Gastrocnemius medialis (tissue), 4 donors: ENCODE measurements around the gene CASQ2. TPM values are rescaled to one million over a fixed set of nuclear protein-coding genes. Genes with fewer than 3 reads are reported as not detected.

Experiments used
- ATAC-seq, 2 donors: fragments of 150-250 bp; one replicate each; pipeline ENCODE4 v1.9.1; 2016
- DNase-seq, 2 donors: peaks; one replicate each; pipeline ENCODE4 v3.0.0-alpha.2; 2019
- H3K27ac ChIP-seq, 4 donors: fragments of 200-600 bp; sonication (generic); 1 replicate in 1 of 4; 2 replicates in 3 of 4; pipeline ENCODE4 v1.5.1; 2016 to 2018; ENCODE audit warnings: mild to moderate bottlenecking in 2 of 4, moderate library complexity in 1 of 4
- H3K27me3 ChIP-seq, 3 donors: fragments of 200-600 bp; sonication (generic) in 2 of 3; 1 replicate in 1 of 3; 2 replicates in 2 of 3; pipeline versions ENCODE4 v1.5.1 to v1.6.0; 2016 to 2019; ENCODE audit warnings: mild to moderate bottlenecking in 1 of 3, moderate library complexity in 1 of 3
- H3K36me3 ChIP-seq, 2 donors: fragments of 200-600 bp; sonication (generic) in 1 of 2; one replicate each; pipeline ENCODE4 v1.5.1; 2017 to 2018
- H3K4me1 ChIP-seq, 2 donors: fragments of 200-600 bp; sonication (generic) in 1 of 2; one replicate each; pipeline ENCODE4 v1.5.1; 2016 to 2017; ENCODE audit warnings: mild to moderate bottlenecking in 2 of 2
- H3K4me3 ChIP-seq, 4 donors: fragments of 200-600 bp; sonication (generic) in 3 of 4; 1 replicate in 1 of 4; 2 replicates in 3 of 4; pipeline ENCODE4 v1.5.1; 2016 to 2019; ENCODE audit warnings: mild to moderate bottlenecking in 2 of 4
- H3K9me3 ChIP-seq, 3 donors: fragments of 200-600 bp; sonication (generic) in 2 of 3; 1 replicate in 1 of 3; 2 replicates in 2 of 3; pipeline ENCODE4 v1.5.1; 2016 to 2019
- POLR2A ChIP-seq, 2 donors: fragments of 450-650 bp; IDR thresholded peaks; one replicate each; pipeline ENCODE4 v1.6.1; 2017; ENCODE audit warnings: antibody characterized with exemption in 2 of 2, mild to moderate bottlenecking in 2 of 2, moderate library complexity in 2 of 2
- in situ Hi-C, 4 donors: fragments of 200-750 bp; cut with MboI; loops; one replicate each; pipeline versions ENCODE4 v1.15.0 to v1.8.0; 2017; ENCODE audit warnings: low sequenced_read_pairs in 4 of 4
- intact Hi-C: fragments of 100-400 bp; cut with DNase I; formaldehyde crosslinking; loops from one replicate; pipeline ENCODE4 v1.15.1; 2023; ENCODE audit warnings: low total_unique reads
- total RNA-seq, 4 donors: library from RNA; depleted of rRNA; stranded (reverse); fragments of >200 nt; gene quantifications; one replicate each; pipeline versions ENCODE4 v1.1.0 to v1.2.3, GENCODE V29; 2016
- TF ChIP-seq, protein P1 (sequence below), 5 experiments: fragments of 450-650 bp in 3 of 5; fragments of 200-600 bp in 2 of 5; sonication (generic) in 2 of 5; IDR thresholded peaks in 4 of 5; conservative IDR thresholded peaks in 1 of 5; 1 replicate in 4 of 5; 2 replicates in 1 of 5; pipeline ENCODE4 v1.5.1; 2016 to 2019; ENCODE audit warnings: antibody characterized with exemption in 5 of 5, mild to moderate bottlenecking in 3 of 5, moderate library complexity in 3 of 5

CASQ2 gene
- total RNA-seq = 100 to 1,000 TPM in 1 of 4 donors, 10 to 100 TPM in 3; 16.5 to 207 (median 83.2) TPM

DNA sequence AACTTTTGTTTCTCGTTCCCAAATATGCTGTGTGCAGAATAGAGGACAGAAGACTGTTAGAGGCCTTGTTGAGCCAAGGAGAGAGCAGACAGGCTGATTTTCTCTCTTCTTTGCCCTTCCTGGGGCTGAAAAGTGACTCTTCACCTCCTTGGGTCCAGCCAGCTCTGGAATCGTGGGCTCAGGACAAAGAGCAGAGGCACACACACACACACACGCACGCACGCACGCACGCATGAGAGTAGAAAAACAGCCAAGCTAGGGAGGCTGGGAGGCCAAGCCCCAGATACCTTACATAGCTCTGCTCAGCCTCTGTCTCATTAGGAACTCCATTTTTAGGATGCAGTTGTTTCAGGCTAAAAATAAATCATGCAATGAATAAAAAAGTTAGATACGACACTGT lies at the start of gene CASQ2:
CASQ2 (minus strand) TSS at position 166 of the 400 bp plus-strand sequence. CDS start 173 bp downstream, outside the sequence.
- TF ChIP-seq, protein P1, sequence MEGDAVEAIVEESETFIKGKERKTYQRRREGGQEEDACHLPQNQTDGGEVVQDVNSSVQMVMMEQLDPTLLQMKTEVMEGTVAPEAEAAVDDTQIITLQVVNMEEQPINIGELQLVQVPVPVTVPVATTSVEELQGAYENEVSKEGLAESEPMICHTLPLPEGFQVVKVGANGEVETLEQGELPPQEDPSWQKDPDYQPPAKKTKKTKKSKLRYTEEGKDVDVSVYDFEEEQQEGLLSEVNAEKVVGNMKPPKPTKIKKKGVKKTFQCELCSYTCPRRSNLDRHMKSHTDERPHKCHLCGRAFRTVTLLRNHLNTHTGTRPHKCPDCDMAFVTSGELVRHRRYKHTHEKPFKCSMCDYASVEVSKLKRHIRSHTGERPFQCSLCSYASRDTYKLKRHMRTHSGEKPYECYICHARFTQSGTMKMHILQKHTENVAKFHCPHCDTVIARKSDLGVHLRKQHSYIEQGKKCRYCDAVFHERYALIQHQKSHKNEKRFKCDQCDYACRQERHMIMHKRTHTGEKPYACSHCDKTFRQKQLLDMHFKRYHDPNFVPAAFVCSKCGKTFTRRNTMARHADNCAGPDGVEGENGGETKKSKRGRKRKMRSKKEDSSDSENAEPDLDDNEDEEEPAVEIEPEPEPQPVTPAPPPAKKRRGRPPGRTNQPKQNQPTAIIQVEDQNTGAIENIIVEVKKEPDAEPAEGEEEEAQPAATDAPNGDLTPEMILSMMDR (IDR thresholded peaks at IDR 0.05 in 4 of 5, conservative IDR thresholded peaks at IDR 0.05 in 1 of 5) = no peak
- TF ChIP-seq POLR2A (IDR thresholded peaks at IDR 0.05) = peak; percentile 59 to 62
- Histone ChIP-seq H3K4me3 (peak within 1 kb of the TSS; percentile 33 to 58 (median 42)), H3K9me3 (no peaks in the 10 kb centered on the region), H3K4me1 (peaks cover 56 to 59% of the 10 kb centered on the region in 2 donors), H3K36me3 (no peaks in the 10 kb centered on the region), H3K27ac (peak within 1 kb of the TSS; percentile 84 to 86 (median 85)), H3K27me3 (no peaks in the 10 kb centered on the region)
- in situ Hi-C loops (loop anchor here in 2 of 4 donors (25.0 kb wide), 1 partner anchor 581 kb away; no protein-coding TSS in a partner anchor), intact Hi-C loops (loop anchor here (5.0 kb wide), 1 partner anchor 581 kb away; no protein-coding TSS in a partner anchor)
- ATAC-seq (peak; percentile 31 to 50), DNase-seq (peak in 1 of 2 donors; percentile 65)

DNA sequence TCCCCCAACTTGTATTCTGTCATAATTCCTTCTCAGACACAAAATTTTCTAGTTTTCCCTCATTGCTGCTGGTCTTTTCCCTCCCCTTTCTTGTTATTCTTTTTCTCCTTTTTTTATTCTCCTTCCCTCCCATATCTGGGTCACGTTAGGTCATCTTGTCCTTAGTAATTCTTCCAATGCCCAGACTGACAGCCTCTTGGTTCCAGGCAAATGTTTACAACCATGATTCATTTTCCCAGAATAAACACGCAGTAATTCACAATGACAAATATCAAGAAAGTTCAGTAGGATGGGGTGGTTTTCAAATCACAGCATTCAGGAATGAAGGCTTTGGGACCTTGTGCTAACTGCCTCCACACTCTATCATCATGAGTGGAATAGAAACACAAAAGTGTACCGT lies 47.2 kb upstream of the CASQ2 start:
- DNase-seq (no peak), ATAC-seq (peak in 1 of 2 donors; percentile 51)
- intact Hi-C loops = no loop called here

DNA sequence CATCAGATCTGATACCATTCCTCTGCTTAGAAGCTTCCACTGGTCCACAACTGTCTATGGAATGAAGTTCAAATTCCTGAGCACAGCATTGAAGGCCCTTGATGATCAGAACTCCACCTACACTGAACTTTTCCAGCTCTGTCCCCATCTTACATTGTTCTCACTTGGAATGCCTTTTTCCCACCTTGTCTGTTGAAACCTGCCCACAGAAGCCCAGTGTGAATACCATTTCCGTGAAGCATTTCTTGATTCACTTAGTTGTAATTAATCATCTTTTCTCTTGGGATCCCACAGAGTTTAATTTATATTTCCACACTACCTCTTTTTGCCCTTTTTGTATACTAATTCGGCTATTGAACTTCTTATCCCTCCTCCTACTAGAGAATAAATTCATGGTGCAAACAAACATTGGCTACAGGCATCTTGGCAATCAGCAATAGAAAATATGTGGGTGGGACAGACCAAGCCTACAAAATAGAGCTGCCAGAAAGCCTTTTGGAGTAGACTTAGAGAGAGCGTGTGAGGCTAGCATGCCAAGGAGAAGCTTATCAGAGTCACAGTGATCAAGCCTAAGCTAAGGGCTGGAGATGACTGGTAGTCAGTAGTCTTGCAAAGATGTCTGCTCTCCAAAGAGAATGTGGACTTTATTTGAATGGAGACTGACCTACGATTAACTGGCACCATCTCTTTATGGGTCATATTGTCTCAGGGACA lies 46.3 kb upstream of the CASQ2 start:
- TF ChIP-seq, protein P1 (IDR thresholded peaks at IDR 0.05 in 4 of 5, conservative IDR thresholded peaks at IDR 0.05 in 1 of 5) = no peak
- TF ChIP-seq POLR2A (IDR thresholded peaks at IDR 0.05) = no peak
- intact Hi-C loops (no loop called here), in situ Hi-C loops (loop anchor here in 2 of 4 donors (10.0 to 25.0 kb wide), 3 partner anchors 170 to 672 kb away; partner anchors contain the start of gene SLC22A15 (in 1 of the 2))

More for the DNA sequence above, 47.2 kb upstream of the CASQ2 start:
- in situ Hi-C loops = loop anchor here in 2 of 4 donors (10.0 to 25.0 kb wide), 3 partner anchors 169 to 672 kb away; partner anchors contain the start of gene SLC22A15 (in 1 of the 2)
- Histone ChIP-seq H3K27ac (no peak overlapping the region), H3K27me3 (no peaks in the 10 kb centered on the region), H3K9me3 (no peaks in the 10 kb centered on the region), H3K4me1 (no peaks in the 10 kb centered on the region), H3K4me3 (no peak overlapping the region), H3K36me3 (no peaks in the 10 kb centered on the region)
- TF ChIP-seq, protein P1 (IDR thresholded peaks at IDR 0.05 in 4 of 5, conservative IDR thresholded peaks at IDR 0.05 in 1 of 5) = no peak
- TF ChIP-seq POLR2A (IDR thresholded peaks at IDR 0.05) = no peak

DNA sequence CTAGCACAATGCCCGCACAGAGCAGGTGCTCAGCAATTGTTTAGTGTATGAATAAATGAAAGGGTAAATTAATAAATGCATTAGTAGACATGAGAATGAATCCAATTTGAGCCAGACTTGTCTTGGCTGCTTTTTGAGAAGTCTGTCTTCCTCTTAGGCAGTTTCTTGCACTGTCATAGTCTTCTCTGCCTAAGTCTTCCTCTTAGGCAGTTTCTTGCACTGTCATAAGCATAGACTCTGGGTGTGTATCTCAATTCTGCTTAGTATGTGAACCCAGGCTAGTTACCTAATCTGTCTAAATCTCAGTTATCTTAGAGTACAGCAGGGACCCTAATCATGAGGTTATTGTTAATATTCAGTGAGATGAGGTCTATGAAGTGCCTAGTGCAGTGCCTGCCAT lies 45.2 kb upstream of the CASQ2 start:
- TF ChIP-seq, protein P1 (IDR thresholded peaks at IDR 0.05 in 4 of 5, conservative IDR thresholded peaks at IDR 0.05 in 1 of 5) = no peak
- TF ChIP-seq POLR2A (IDR thresholded peaks at IDR 0.05) = no peak
- Histone ChIP-seq H3K27ac (no peak overlapping the region), H3K4me3 (no peak overlapping the region), H3K27me3 (no peaks in the 10 kb centered on the region), H3K36me3 (no peaks in the 10 kb centered on the region), H3K4me1 (no peaks in the 10 kb centered on the region), H3K9me3 (no peaks in the 10 kb centered on the region)
- in situ Hi-C loops (loop anchor here in 2 of 4 donors (10.0 to 25.0 kb wide), 3 partner anchors 171 to 674 kb away; partner anchors contain the start of gene SLC22A15 (in 1 of the 2)), intact Hi-C loops (no loop called here)
- DNase-seq (no peak), ATAC-seq (no peak)

More for the DNA sequence above, 46.3 kb upstream of the CASQ2 start:
- H3K4me3 ChIP-seq = no peak overlapping the region
- H3K9me3 ChIP-seq = no peaks in the 10 kb centered on the region
- no peaks in the 10 kb centered on the region for H3K36me3 ChIP-seq
- no peaks in the 10 kb centered on the region for H3K27me3 ChIP-seq
- ATAC-seq = no peak
- no peak for DNase-seq
- H3K27ac ChIP-seq = no peak overlapping the region
- H3K4me1 ChIP-seq = no peaks in the 10 kb centered on the region
